ENCODE data around the gene ACSM2A.
"Not testable (repeated sequence)": the region's sequence is repeated elsewhere in the genome, so short reads cannot be mapped to it uniquely, and the experiment has no call there.

- not testable (repeated sequence) for TF ChIP-seq POLR2AphosphoS5, POLR2A (IDR thresholded peaks at IDR 0.05; ENCODE audit: low read depth, low read length)
Observed at GRCh38 chr16:20438950-20439349, 12.4 kb upstream of the ACSM2A start.

Measured in GM12892 (cell line).